ENCODE measurements around the gene C2orf69. TPM values are rescaled to one million over a fixed set of nuclear protein-coding genes. Genes with fewer than 3 reads are reported as not detected.

C2orf69 gene
- total RNA-seq, 1 experiment from 2014 or later = 29.9 TPM

DNA sequence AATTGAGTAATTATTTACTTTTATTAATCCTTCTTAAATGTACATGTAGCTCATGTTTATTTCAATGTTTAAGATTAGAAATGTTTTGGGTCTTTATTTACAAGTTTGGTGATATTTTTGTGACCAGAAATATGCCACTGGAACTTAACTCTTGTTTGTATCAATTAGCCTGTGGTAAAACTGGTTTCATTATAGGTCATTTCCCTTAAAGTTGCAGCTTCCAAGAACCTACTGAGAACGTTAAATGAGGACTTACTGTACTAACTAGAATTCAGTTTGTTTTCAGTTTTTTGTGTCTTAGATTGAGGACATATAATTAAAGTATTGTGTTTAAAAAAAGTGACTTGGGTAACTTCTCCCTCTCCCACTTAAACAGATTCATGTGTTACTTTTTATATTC, 39.9 kb downstream of the C2orf69 start (continued):
- TF ChIP-seq, protein P1, sequence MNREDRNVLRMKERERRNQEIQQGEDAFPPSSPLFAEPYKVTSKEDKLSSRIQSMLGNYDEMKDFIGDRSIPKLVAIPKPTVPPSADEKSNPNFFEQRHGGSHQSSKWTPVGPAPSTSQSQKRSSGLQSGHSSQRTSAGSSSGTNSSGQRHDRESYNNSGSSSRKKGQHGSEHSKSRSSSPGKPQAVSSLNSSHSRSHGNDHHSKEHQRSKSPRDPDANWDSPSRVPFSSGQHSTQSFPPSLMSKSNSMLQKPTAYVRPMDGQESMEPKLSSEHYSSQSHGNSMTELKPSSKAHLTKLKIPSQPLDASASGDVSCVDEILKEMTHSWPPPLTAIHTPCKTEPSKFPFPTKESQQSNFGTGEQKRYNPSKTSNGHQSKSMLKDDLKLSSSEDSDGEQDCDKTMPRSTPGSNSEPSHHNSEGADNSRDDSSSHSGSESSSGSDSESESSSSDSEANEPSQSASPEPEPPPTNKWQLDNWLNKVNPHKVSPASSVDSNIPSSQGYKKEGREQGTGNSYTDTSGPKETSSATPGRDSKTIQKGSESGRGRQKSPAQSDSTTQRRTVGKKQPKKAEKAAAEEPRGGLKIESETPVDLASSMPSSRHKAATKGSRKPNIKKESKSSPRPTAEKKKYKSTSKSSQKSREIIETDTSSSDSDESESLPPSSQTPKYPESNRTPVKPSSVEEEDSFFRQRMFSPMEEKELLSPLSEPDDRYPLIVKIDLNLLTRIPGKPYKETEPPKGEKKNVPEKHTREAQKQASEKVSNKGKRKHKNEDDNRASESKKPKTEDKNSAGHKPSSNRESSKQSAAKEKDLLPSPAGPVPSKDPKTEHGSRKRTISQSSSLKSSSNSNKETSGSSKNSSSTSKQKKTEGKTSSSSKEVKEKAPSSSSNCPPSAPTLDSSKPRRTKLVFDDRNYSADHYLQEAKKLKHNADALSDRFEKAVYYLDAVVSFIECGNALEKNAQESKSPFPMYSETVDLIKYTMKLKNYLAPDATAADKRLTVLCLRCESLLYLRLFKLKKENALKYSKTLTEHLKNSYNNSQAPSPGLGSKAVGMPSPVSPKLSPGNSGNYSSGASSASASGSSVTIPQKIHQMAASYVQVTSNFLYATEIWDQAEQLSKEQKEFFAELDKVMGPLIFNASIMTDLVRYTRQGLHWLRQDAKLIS (CRISPR knock-in tag; IDR thresholded peaks at IDR 0.05; ENCODE audit: borderline replicate concordance) = no peak
- TF ChIP-seq, protein P2, sequence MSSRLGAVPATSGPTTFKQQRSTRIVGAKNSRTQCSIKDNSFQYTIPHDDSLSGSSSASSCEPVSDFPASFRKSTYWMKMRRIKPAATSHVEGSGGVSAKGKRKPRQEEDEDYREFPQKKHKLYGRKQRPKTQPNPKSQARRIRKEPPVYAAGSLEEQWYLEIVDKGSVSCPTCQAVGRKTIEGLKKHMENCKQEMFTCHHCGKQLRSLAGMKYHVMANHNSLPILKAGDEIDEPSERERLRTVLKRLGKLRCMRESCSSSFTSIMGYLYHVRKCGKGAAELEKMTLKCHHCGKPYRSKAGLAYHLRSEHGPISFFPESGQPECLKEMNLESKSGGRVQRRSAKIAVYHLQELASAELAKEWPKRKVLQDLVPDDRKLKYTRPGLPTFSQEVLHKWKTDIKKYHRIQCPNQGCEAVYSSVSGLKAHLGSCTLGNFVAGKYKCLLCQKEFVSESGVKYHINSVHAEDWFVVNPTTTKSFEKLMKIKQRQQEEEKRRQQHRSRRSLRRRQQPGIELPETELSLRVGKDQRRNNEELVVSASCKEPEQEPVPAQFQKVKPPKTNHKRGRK (CRISPR knock-in tag; IDR thresholded peaks at IDR 0.05; ENCODE audit: borderline replicate concordance) = no peak
- TF ChIP-seq SMAD4 (CRISPR knock-in tag; IDR thresholded peaks at IDR 0.05) (no peak), KAT7 (CRISPR knock-in tag; IDR thresholded peaks at IDR 0.05; ENCODE audit: borderline replicate concordance) (no peak), RORB (CRISPR knock-in tag; IDR thresholded peaks at IDR 0.05) (no peak), ZNF416 (CRISPR knock-in tag; IDR thresholded peaks at IDR 0.05) (no peak), ZNF263 (CRISPR knock-in tag; IDR thresholded peaks at IDR 0.05; ENCODE audit: low read depth) (no peak), ZNF396 (CRISPR knock-in tag; IDR thresholded peaks at IDR 0.05; ENCODE audit: borderline replicate concordance) (no peak), ZNF671 (CRISPR knock-in tag; IDR thresholded peaks at IDR 0.05) (no peak)
- TF ChIP-seq, protein P3, sequence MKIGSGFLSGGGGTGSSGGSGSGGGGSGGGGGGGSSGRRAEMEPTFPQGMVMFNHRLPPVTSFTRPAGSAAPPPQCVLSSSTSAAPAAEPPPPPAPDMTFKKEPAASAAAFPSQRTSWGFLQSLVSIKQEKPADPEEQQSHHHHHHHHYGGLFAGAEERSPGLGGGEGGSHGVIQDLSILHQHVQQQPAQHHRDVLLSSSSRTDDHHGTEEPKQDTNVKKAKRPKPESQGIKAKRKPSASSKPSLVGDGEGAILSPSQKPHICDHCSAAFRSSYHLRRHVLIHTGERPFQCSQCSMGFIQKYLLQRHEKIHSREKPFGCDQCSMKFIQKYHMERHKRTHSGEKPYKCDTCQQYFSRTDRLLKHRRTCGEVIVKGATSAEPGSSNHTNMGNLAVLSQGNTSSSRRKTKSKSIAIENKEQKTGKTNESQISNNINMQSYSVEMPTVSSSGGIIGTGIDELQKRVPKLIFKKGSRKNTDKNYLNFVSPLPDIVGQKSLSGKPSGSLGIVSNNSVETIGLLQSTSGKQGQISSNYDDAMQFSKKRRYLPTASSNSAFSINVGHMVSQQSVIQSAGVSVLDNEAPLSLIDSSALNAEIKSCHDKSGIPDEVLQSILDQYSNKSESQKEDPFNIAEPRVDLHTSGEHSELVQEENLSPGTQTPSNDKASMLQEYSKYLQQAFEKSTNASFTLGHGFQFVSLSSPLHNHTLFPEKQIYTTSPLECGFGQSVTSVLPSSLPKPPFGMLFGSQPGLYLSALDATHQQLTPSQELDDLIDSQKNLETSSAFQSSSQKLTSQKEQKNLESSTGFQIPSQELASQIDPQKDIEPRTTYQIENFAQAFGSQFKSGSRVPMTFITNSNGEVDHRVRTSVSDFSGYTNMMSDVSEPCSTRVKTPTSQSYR (CRISPR knock-in tag; IDR thresholded peaks at IDR 0.05) = no peak
- TF ChIP-seq, protein P4, sequence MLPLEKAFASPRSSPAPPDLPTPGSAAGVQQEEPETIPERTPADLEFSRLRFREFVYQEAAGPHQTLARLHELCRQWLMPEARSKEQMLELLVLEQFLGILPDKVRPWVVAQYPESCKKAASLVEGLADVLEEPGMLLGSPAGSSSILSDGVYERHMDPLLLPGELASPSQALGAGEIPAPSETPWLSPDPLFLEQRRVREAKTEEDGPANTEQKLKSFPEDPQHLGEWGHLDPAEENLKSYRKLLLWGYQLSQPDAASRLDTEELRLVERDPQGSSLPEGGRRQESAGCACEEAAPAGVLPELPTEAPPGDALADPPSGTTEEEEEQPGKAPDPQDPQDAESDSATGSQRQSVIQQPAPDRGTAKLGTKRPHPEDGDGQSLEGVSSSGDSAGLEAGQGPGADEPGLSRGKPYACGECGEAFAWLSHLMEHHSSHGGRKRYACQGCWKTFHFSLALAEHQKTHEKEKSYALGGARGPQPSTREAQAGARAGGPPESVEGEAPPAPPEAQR (CRISPR knock-in tag; IDR thresholded peaks at IDR 0.05) = no peak

DNA sequence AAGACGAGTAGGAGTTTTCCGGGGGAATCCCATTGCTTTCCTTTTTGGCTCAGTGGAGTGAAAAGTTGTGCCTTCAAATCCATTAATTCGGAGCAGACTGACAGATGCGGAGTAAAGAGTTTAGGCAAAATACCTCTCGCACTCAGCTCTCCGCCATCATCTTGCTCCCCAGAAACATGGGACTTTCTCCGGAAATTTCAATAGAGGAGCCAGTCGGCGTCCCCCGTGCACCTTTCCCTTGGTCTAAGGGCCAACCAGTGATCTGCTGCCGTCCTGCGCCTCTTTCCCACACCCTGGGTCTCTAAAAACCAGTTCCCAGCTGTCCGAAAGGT, 43.9 kb downstream of the C2orf69 start:
- H3K9me3 Mint-ChIP-seq = no peaks in the 10 kb centered on the region
- POLR2A ChIA-PET = no interaction called here
- H3K4me1 Mint-ChIP-seq = peaks cover 28% of the 10 kb centered on the region
- H3K27me3 Mint-ChIP-seq (ENCODE audit: low read depth) = no peaks in the 10 kb centered on the region
- ATAC-seq (peak; percentile 63), DNase-seq (ENCODE audit: low spot score) (no peak)
- peak overlapping the region; percentile 99 for H3K4me3 Mint-ChIP-seq
- CTCF ChIA-PET = interaction anchor here (0.9 to 1.0 kb wide), 2 partner anchors 215 to 526 kb away, joined by 3 read pairs; no protein-coding TSS in a partner anchor
- H3K36me3 Mint-ChIP-seq = peaks cover 21% of the 10 kb centered on the region
- H3K27ac Mint-ChIP-seq = peak overlapping the region; percentile 96
- no peak for TF ChIP-seq JAZF1 (CRISPR knock-in tag; IDR thresholded peaks at IDR 0.05)
- TF ChIP-seq ZNF671 (CRISPR knock-in tag; IDR thresholded peaks at IDR 0.05) = no peak
- TF ChIP-seq, protein P5, sequence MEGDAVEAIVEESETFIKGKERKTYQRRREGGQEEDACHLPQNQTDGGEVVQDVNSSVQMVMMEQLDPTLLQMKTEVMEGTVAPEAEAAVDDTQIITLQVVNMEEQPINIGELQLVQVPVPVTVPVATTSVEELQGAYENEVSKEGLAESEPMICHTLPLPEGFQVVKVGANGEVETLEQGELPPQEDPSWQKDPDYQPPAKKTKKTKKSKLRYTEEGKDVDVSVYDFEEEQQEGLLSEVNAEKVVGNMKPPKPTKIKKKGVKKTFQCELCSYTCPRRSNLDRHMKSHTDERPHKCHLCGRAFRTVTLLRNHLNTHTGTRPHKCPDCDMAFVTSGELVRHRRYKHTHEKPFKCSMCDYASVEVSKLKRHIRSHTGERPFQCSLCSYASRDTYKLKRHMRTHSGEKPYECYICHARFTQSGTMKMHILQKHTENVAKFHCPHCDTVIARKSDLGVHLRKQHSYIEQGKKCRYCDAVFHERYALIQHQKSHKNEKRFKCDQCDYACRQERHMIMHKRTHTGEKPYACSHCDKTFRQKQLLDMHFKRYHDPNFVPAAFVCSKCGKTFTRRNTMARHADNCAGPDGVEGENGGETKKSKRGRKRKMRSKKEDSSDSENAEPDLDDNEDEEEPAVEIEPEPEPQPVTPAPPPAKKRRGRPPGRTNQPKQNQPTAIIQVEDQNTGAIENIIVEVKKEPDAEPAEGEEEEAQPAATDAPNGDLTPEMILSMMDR (IDR thresholded peaks at IDR 0.05) = no peak
- TF ChIP-seq, protein P6, sequence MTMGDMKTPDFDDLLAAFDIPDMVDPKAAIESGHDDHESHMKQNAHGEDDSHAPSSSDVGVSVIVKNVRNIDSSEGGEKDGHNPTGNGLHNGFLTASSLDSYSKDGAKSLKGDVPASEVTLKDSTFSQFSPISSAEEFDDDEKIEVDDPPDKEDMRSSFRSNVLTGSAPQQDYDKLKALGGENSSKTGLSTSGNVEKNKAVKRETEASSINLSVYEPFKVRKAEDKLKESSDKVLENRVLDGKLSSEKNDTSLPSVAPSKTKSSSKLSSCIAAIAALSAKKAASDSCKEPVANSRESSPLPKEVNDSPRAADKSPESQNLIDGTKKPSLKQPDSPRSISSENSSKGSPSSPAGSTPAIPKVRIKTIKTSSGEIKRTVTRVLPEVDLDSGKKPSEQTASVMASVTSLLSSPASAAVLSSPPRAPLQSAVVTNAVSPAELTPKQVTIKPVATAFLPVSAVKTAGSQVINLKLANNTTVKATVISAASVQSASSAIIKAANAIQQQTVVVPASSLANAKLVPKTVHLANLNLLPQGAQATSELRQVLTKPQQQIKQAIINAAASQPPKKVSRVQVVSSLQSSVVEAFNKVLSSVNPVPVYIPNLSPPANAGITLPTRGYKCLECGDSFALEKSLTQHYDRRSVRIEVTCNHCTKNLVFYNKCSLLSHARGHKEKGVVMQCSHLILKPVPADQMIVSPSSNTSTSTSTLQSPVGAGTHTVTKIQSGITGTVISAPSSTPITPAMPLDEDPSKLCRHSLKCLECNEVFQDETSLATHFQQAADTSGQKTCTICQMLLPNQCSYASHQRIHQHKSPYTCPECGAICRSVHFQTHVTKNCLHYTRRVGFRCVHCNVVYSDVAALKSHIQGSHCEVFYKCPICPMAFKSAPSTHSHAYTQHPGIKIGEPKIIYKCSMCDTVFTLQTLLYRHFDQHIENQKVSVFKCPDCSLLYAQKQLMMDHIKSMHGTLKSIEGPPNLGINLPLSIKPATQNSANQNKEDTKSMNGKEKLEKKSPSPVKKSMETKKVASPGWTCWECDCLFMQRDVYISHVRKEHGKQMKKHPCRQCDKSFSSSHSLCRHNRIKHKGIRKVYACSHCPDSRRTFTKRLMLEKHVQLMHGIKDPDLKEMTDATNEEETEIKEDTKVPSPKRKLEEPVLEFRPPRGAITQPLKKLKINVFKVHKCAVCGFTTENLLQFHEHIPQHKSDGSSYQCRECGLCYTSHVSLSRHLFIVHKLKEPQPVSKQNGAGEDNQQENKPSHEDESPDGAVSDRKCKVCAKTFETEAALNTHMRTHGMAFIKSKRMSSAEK (CRISPR knock-in tag; IDR thresholded peaks at IDR 0.05; ENCODE audit: borderline replicate concordance) = no peak
- TF ChIP-seq, protein P7, sequence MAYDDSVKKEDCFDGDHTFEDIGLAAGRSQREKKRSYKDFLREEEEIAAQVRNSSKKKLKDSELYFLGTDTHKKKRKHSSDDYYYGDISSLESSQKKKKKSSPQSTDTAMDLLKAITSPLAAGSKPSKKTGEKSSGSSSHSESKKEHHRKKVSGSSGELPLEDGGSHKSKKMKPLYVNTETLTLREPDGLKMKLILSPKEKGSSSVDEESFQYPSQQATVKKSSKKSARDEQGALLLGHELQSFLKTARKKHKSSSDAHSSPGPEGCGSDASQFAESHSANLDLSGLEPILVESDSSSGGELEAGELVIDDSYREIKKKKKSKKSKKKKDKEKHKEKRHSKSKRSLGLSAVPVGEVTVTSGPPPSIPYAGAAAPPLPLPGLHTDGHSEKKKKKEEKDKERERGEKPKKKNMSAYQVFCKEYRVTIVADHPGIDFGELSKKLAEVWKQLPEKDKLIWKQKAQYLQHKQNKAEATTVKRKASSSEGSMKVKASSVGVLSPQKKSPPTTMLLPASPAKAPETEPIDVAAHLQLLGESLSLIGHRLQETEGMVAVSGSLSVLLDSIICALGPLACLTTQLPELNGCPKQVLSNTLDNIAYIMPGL (CRISPR knock-in tag; IDR thresholded peaks at IDR 0.05) = no peak
- TF ChIP-seq IRF2 (CRISPR knock-in tag; IDR thresholded peaks at IDR 0.05; ENCODE audit: borderline replicate concordance, low read depth) = no peak
- no peak for TF ChIP-seq NFATC4 (CRISPR knock-in tag; IDR thresholded peaks at IDR 0.05)
- TF ChIP-seq MYBL2 (CRISPR knock-in tag; IDR thresholded peaks at IDR 0.05) = no peak
- TF ChIP-seq GRHL2 (CRISPR knock-in tag; IDR thresholded peaks at IDR 0.05; ENCODE audit: insufficient replicate concordance, severe bottlenecking) = no peak

Data from WTC11 (cell line).